ENCODE results near the gene TENM3. TPM values are rescaled to one million over a fixed set of nuclear protein-coding genes. Genes with fewer than 3 reads are reported as not detected.

Gene TENM3
- total RNA-seq, 2 donors from 2014 or later = 21.4 to 52.3 TPM

- intact Hi-C loops (cut with DNase I) = no loop called here
- Histone ChIP-seq H3K4me3 (no peak overlapping the region), H3K9me3 (no peaks in the 10 kb centered on the region), H3K4me1 (replicated peaks) (no peaks in the 10 kb centered on the region), H3K36me3 (no peaks in the 10 kb centered on the region), H3K27ac (no peak overlapping the region), H3K27me3 (replicated peaks; ENCODE audit: insufficient read depth) (no peaks in the 10 kb centered on the region)
- no peak for DNase-seq (ENCODE audit: low spot score)
- WGBS = 90% methylated on average over 3 of the region's 3 CpGs
- TF ChIP-seq POLR2A (IDR thresholded peaks at IDR 0.05) = no peak
- no peak for TF ChIP-seq POLR2AphosphoS5 (IDR thresholded peaks at IDR 0.05)
- TF ChIP-seq, protein P1, sequence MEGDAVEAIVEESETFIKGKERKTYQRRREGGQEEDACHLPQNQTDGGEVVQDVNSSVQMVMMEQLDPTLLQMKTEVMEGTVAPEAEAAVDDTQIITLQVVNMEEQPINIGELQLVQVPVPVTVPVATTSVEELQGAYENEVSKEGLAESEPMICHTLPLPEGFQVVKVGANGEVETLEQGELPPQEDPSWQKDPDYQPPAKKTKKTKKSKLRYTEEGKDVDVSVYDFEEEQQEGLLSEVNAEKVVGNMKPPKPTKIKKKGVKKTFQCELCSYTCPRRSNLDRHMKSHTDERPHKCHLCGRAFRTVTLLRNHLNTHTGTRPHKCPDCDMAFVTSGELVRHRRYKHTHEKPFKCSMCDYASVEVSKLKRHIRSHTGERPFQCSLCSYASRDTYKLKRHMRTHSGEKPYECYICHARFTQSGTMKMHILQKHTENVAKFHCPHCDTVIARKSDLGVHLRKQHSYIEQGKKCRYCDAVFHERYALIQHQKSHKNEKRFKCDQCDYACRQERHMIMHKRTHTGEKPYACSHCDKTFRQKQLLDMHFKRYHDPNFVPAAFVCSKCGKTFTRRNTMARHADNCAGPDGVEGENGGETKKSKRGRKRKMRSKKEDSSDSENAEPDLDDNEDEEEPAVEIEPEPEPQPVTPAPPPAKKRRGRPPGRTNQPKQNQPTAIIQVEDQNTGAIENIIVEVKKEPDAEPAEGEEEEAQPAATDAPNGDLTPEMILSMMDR (IDR thresholded peaks at IDR 0.05) = no peak
Observed at GRCh38 chr4:182286035-182286434, 42.8 kb downstream of the TENM3 start.

GRCh38 chr4:182286931-182287330 is 43.7 kb downstream of the TENM3 start:
- intact Hi-C loops (cut with DNase I) = no loop called here
- Histone ChIP-seq H3K36me3 (no peaks in the 10 kb centered on the region), H3K4me1 (replicated peaks) (no peaks in the 10 kb centered on the region), H3K4me3 (no peak overlapping the region), H3K27ac (no peak overlapping the region), H3K9me3 (no peaks in the 10 kb centered on the region), H3K27me3 (replicated peaks; ENCODE audit: insufficient read depth) (no peaks in the 10 kb centered on the region)
- no peak for DNase-seq (ENCODE audit: low spot score)
- TF ChIP-seq, protein P1 (IDR thresholded peaks at IDR 0.05) = no peak
- TF ChIP-seq POLR2A (IDR thresholded peaks at IDR 0.05) (no peak), POLR2AphosphoS5 (IDR thresholded peaks at IDR 0.05) (no peak)
- 86% methylated on average over 7 of the region's 7 CpGs for WGBS

DNA sequence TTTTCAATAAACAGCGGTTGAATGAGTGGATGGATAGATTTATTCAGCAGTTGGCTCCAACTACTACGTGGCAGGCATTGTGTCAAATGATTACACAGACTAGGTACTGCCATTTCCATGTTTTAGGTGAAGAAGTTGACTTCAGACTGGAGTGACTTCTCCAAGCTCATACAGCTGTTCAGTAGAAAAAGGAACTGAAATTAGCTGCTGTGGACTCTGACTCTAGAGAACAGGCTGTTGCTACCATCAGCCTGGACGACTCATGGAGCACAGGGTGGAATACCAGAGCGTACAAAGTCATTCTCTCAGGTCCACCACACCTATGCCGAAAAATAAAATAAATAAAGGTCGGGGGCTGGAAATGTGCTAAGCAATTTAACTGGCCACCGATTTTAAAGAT is 45.3 kb downstream of the TENM3 start:
- no peaks in the 10 kb centered on the region for H3K36me3 ChIP-seq
- H3K27me3 ChIP-seq (replicated peaks; ENCODE audit: insufficient read depth) = no peaks in the 10 kb centered on the region
- H3K9me3 ChIP-seq = no peaks in the 10 kb centered on the region
- TF ChIP-seq, protein P1 (IDR thresholded peaks at IDR 0.05) = no peak
- no peak for TF ChIP-seq POLR2AphosphoS5 (IDR thresholded peaks at IDR 0.05)
- no peak for TF ChIP-seq POLR2A (IDR thresholded peaks at IDR 0.05)
- 94% methylated on average over 7 of the region's 7 CpGs for WGBS
- no peak overlapping the region for H3K27ac ChIP-seq
- DNase-seq (ENCODE audit: low spot score) = no peak
- H3K4me3 ChIP-seq = no peak overlapping the region
- intact Hi-C loops (cut with DNase I) = no loop called here
- no peaks in the 10 kb centered on the region for H3K4me1 ChIP-seq (replicated peaks)

GRCh38 chr4:182289809-182290208 is 46.6 kb downstream of the TENM3 start:
- Histone ChIP-seq H3K36me3 (no peaks in the 10 kb centered on the region), H3K27ac (no peak overlapping the region), H3K4me1 (replicated peaks) (no peaks in the 10 kb centered on the region), H3K9me3 (no peaks in the 10 kb centered on the region), H3K27me3 (replicated peaks; ENCODE audit: insufficient read depth) (no peaks in the 10 kb centered on the region), H3K4me3 (no peak overlapping the region)
- DNase-seq (ENCODE audit: low spot score) = no peak
- 87% methylated on average over 13 of the region's 13 CpGs for WGBS
- intact Hi-C loops (cut with DNase I) = no loop called here
- TF ChIP-seq, protein P1 (IDR thresholded peaks at IDR 0.05) = no peak
- TF ChIP-seq POLR2AphosphoS5 (IDR thresholded peaks at IDR 0.05) (no peak), POLR2A (IDR thresholded peaks at IDR 0.05) (no peak)

- Histone ChIP-seq H3K4me3 (no peak overlapping the region), H3K36me3 (no peaks in the 10 kb centered on the region), H3K4me1 (replicated peaks) (no peaks in the 10 kb centered on the region), H3K9me3 (no peaks in the 10 kb centered on the region), H3K27me3 (replicated peaks; ENCODE audit: insufficient read depth) (no peaks in the 10 kb centered on the region), H3K27ac (no peak overlapping the region)
- no peak for TF ChIP-seq POLR2AphosphoS5 (IDR thresholded peaks at IDR 0.05)
- TF ChIP-seq POLR2A (IDR thresholded peaks at IDR 0.05) = no peak
- TF ChIP-seq, protein P1 (IDR thresholded peaks at IDR 0.05) = no peak
- intact Hi-C loops (cut with DNase I) = no loop called here
- WGBS = 91% methylated on average over 8 of the region's 8 CpGs
- no peak for DNase-seq (ENCODE audit: low spot score)
Observed at GRCh38 chr4:182291175-182291574, 48.0 kb downstream of the TENM3 start.
